Measurements from ENCODE around the gene PIBF1.

- TF ChIP-seq CTCF (conservative IDR thresholded peaks at IDR 0.05 in 1 of 2, IDR thresholded peaks at IDR 0.05 in 1 of 2; ENCODE audit: low read depth in 1 of 2, low read length in 2 of 2) (no peak), EZH2 (IDR thresholded peaks at IDR 0.05; ENCODE audit: low read length, missing control alignments) (no peak)
These were observed 70.3 kb downstream of the PIBF1 start for GRCh38 chr13:72852207-72852606.

Data from fibroblast of lung (primary cell).